ENCODE results near the gene CYP24A1. TPM values are rescaled to one million over a fixed set of nuclear protein-coding genes. Genes with fewer than 3 reads are reported as not detected.

The CYP24A1 gene
- total RNA-seq, 1 donor, result not detected

DNA sequence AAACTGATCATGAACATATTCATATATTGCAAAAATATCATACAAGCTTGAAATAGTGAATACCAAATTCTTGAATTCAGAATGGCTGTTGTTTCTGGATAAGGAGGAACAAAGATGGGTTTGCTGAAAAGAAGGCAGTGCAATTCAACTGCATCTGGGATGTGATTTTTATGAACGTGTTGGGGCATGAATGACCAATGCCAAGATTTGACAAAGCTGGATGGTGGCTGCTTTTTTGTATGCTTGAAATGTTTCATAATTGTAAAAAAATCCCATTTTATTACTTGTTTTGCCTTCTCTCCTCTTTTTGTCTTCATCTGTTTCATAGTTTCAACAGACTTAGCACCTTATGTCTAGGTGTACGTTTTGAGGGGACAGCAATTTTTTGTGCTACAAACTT lies 66.6 kb downstream of the CYP24A1 start:
- Histone ChIP-seq H3K4me1 (ENCODE audit: insufficient read depth, low read length) (peaks cover 8% of the 10 kb centered on the region), H2AFZ (ENCODE audit: low read length) (no peak overlapping the region), H3K9me3 (ENCODE audit: low read depth, low read length) (no peaks in the 10 kb centered on the region), H3K4me2 (ENCODE audit: insufficient read depth, low read length) (no peak overlapping the region), H3K36me3 (ENCODE audit: insufficient read depth, low read length) (no peaks in the 10 kb centered on the region), H3K79me2 (ENCODE audit: insufficient read depth, low read length) (no peaks in the 10 kb centered on the region), H4K20me1 (ENCODE audit: insufficient read depth, low read length) (no peaks in the 10 kb centered on the region), H3K4me3 (ENCODE audit: insufficient read depth, low read length) (no peak overlapping the region), H3K27me3 (ENCODE audit: insufficient read depth, low read length) (no peaks in the 10 kb centered on the region), H3K27ac (ENCODE audit: low read depth, low read length) (no peak overlapping the region)
- peak; percentile 11 for DNase-seq (ENCODE audit: insufficient read length, low spot score, missing footprints)
- TF ChIP-seq, protein P1, sequence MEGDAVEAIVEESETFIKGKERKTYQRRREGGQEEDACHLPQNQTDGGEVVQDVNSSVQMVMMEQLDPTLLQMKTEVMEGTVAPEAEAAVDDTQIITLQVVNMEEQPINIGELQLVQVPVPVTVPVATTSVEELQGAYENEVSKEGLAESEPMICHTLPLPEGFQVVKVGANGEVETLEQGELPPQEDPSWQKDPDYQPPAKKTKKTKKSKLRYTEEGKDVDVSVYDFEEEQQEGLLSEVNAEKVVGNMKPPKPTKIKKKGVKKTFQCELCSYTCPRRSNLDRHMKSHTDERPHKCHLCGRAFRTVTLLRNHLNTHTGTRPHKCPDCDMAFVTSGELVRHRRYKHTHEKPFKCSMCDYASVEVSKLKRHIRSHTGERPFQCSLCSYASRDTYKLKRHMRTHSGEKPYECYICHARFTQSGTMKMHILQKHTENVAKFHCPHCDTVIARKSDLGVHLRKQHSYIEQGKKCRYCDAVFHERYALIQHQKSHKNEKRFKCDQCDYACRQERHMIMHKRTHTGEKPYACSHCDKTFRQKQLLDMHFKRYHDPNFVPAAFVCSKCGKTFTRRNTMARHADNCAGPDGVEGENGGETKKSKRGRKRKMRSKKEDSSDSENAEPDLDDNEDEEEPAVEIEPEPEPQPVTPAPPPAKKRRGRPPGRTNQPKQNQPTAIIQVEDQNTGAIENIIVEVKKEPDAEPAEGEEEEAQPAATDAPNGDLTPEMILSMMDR (IDR thresholded peaks at IDR 0.05; ENCODE audit: extremely low read depth, low read depth, low read length), result no peak

DNA sequence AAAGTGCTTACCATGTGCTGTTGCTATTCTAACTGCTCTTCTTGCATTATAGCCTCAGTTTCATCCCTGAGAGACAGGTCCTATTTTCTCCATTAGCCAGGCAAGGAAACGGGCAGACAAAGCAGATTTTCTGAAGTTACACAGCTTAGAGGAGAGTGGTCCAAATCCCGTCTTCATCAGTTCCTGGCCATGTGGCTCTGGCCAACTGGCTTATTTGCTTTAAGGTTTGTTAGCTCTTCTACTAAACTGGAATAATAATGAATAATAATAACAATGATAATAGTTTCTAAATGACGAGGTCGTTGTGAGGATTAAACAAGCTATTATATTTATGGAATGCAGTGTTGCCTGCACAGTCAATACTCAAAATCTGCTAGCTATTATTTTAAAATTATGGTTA lies 67.6 kb downstream of the CYP24A1 start:
- H3K4me3 ChIP-seq (ENCODE audit: insufficient read depth, low read length), result no peak overlapping the region
- H4K20me1 ChIP-seq (ENCODE audit: insufficient read depth, low read length), result no peaks in the 10 kb centered on the region
- H3K4me2 ChIP-seq (ENCODE audit: insufficient read depth, low read length), result no peak overlapping the region
- DNase-seq (ENCODE audit: insufficient read length, low spot score, missing footprints), result no peak
- no peak overlapping the region for H3K27ac ChIP-seq (ENCODE audit: low read depth, low read length)
- TF ChIP-seq, protein P1 (IDR thresholded peaks at IDR 0.05; ENCODE audit: extremely low read depth, low read depth, low read length), result no peak
- H3K79me2 ChIP-seq (ENCODE audit: insufficient read depth, low read length), result no peaks in the 10 kb centered on the region
- H3K9me3 ChIP-seq (ENCODE audit: low read depth, low read length), result no peaks in the 10 kb centered on the region
- peaks cover 8% of the 10 kb centered on the region for H3K4me1 ChIP-seq (ENCODE audit: insufficient read depth, low read length)
- no peaks in the 10 kb centered on the region for H3K27me3 ChIP-seq (ENCODE audit: insufficient read depth, low read length)
- H2AFZ ChIP-seq (ENCODE audit: low read length), result no peak overlapping the region
- H3K36me3 ChIP-seq (ENCODE audit: insufficient read depth, low read length), result no peaks in the 10 kb centered on the region

- DNase-seq (ENCODE audit: insufficient read length, low spot score, missing footprints), result no peak
- no peaks in the 10 kb centered on the region for H3K36me3 ChIP-seq (ENCODE audit: insufficient read depth, low read length)
- peaks cover 8% of the 10 kb centered on the region for H3K4me1 ChIP-seq (ENCODE audit: insufficient read depth, low read length)
- H3K27ac ChIP-seq (ENCODE audit: low read depth, low read length), result no peak overlapping the region
- no peak overlapping the region for H2AFZ ChIP-seq (ENCODE audit: low read length)
- TF ChIP-seq, protein P1 (IDR thresholded peaks at IDR 0.05; ENCODE audit: extremely low read depth, low read depth, low read length), result no peak
- H3K4me2 ChIP-seq (ENCODE audit: insufficient read depth, low read length), result no peak overlapping the region
- H3K9me3 ChIP-seq (ENCODE audit: low read depth, low read length), result no peaks in the 10 kb centered on the region
- H3K27me3 ChIP-seq (ENCODE audit: insufficient read depth, low read length), result no peaks in the 10 kb centered on the region
- no peak overlapping the region for H3K4me3 ChIP-seq (ENCODE audit: insufficient read depth, low read length)
- H4K20me1 ChIP-seq (ENCODE audit: insufficient read depth, low read length), result no peaks in the 10 kb centered on the region
- H3K79me2 ChIP-seq (ENCODE audit: insufficient read depth, low read length), result no peaks in the 10 kb centered on the region
Observed at GRCh38 chr20:54105653-54106052, 68.1 kb downstream of the CYP24A1 start.

- TF ChIP-seq, protein P1 (IDR thresholded peaks at IDR 0.05; ENCODE audit: extremely low read depth, low read depth, low read length), result no peak
- Histone ChIP-seq H3K4me3 (ENCODE audit: insufficient read depth, low read length) (no peak overlapping the region), H3K4me1 (ENCODE audit: insufficient read depth, low read length) (peaks cover 3% of the 10 kb centered on the region), H3K4me2 (ENCODE audit: insufficient read depth, low read length) (no peak overlapping the region), H4K20me1 (ENCODE audit: insufficient read depth, low read length) (no peaks in the 10 kb centered on the region), H3K9me3 (ENCODE audit: low read depth, low read length) (no peaks in the 10 kb centered on the region), H2AFZ (ENCODE audit: low read length) (no peak overlapping the region), H3K36me3 (ENCODE audit: insufficient read depth, low read length) (no peaks in the 10 kb centered on the region), H3K27me3 (ENCODE audit: insufficient read depth, low read length) (no peaks in the 10 kb centered on the region), H3K79me2 (ENCODE audit: insufficient read depth, low read length) (no peaks in the 10 kb centered on the region), H3K27ac (ENCODE audit: low read depth, low read length) (no peak overlapping the region)
- DNase-seq (ENCODE audit: insufficient read length, low spot score, missing footprints), result no peak
Observed at GRCh38 chr20:54104781-54105180, 69.0 kb downstream of the CYP24A1 start.
